H1 (cell line): ENCODE data around the gene CPXM2. TPM values are rescaled to one million over a fixed set of nuclear protein-coding genes. Genes with fewer than 3 reads are reported as not detected.

ENCODE experiments used
- CTCF ChIA-PET: fragments of 300-600 bp; sonication (Branson Sonifier 250); formaldehyde crosslinking; loops from one replicate; lab custom pipeline; 2021; ENCODE audit not compliant: partially characterized antibody; lab: Charles Lee
- POLR2A ChIA-PET: fragments of 300-600 bp; sonication (Branson Sonifier 250); formaldehyde crosslinking; loops from one replicate; lab custom pipeline; 2021; ENCODE audit warnings: inconsistent platforms; ENCODE audit not compliant: partially characterized antibody; lab: Charles Lee
- DNase-seq, 2 experiments: peaks; one replicate each; pipeline versions ENCODE4 v3.0.0 to v3.0.0-alpha.2; 2010 to 2022; ENCODE audit warnings: low spot score in 2 of 2, low read depth in 1 of 2, mixed read lengths in 1 of 2
- FAIRE-seq: peaks from 2 replicates; lab custom pipeline; 2011; peaks lifted over from hg19 to GRCh38; lab: Jason Lieb, UNC
- H2AFZ ChIP-seq: 2 replicates; pipeline ENCODE4 v1.8.1; 2012; ENCODE audit warnings: low read length, inconsistent platforms
- H2AK5ac ChIP-seq: 2 replicates; pipeline ENCODE4 v1.6.1; 2013; ENCODE audit warnings: low read depth, low read length
- H2BK120ac ChIP-seq: replicated peaks from 2 replicates; pipeline ENCODE3; 2013; ENCODE audit warnings: low read depth, low read length, inconsistent platforms
- H2BK12ac ChIP-seq: 2 replicates; pipeline ENCODE4 v1.6.1; 2013; ENCODE audit warnings: low read depth, low read length
- H2BK15ac ChIP-seq: 2 replicates; pipeline ENCODE4 v1.6.1; 2013; ENCODE audit warnings: low read length
- H2BK20ac ChIP-seq: 2 replicates; pipeline ENCODE4 v1.6.1; 2013; ENCODE audit warnings: low read length
- H2BK5ac ChIP-seq: 2 replicates; pipeline ENCODE4 v1.6.1; 2013; ENCODE audit warnings: low read depth, low read length
- H3K14ac ChIP-seq: 2 replicates; pipeline ENCODE4 v1.6.1; 2013; ENCODE audit warnings: inconsistent platforms; ENCODE audit not compliant: insufficient read length
- H3K18ac ChIP-seq: 2 replicates; pipeline ENCODE4 v1.6.1; 2013; ENCODE audit warnings: low read length; ENCODE audit errors: extremely low read depth
- H3K23ac ChIP-seq: 2 replicates; pipeline ENCODE4 v1.6.1; 2013; ENCODE audit warnings: inconsistent platforms; ENCODE audit not compliant: insufficient read length
- H3K23me2 ChIP-seq: 2 replicates; pipeline ENCODE4 v1.6.1; 2013; ENCODE audit warnings: low read depth, low read length
- H3K27ac ChIP-seq: 2 replicates; pipeline ENCODE4 v1.6.1; 2011; ENCODE audit warnings: low read depth, low read length, inconsistent platforms
- H3K27me3 ChIP-seq, 4 experiments: replicated peaks in 1 of 4; 1 replicate in 1 of 4; 2 replicates in 3 of 4; pipeline versions ENCODE4 v1.6.1 to v1.8.1; 2011 to 2013; ENCODE audit warnings: low read length in 3 of 4, mild to moderate bottlenecking in 3 of 4, inconsistent platforms in 2 of 4, mixed read lengths in 2 of 4, moderate library complexity in 1 of 4; ENCODE audit not compliant: control insufficient read depth in 3 of 4, insufficient read depth in 3 of 4; ENCODE audit errors: extremely low read depth in 1 of 4
- H3K36me3 ChIP-seq, 4 experiments: 2 replicates each; pipeline versions ENCODE4 v1.6.1 to v1.8.1; 2011 to 2013; ENCODE audit warnings: mild to moderate bottlenecking in 4 of 4, low read length in 3 of 4, moderate library complexity in 2 of 4, control low read depth in 1 of 4, inconsistent platforms in 1 of 4; ENCODE audit not compliant: insufficient read depth in 4 of 4, control insufficient read depth in 2 of 4
- H3K4ac ChIP-seq: replicated peaks from 2 replicates; pipeline ENCODE3; 2013; ENCODE audit warnings: low read length, low read depth, mixed read lengths, inconsistent platforms; ENCODE audit not compliant: insufficient read length
- H3K4me1 ChIP-seq, 4 experiments: replicated peaks in 1 of 4; 1 replicate in 1 of 4; 2 replicates in 3 of 4; pipeline versions ENCODE4 v1.6.1 to v1.8.1; 2011 to 2013; ENCODE audit warnings: low read length in 3 of 4, inconsistent platforms in 2 of 4, mixed read lengths in 1 of 4; ENCODE audit not compliant: insufficient read depth in 4 of 4, control insufficient read depth in 3 of 4
- H3K4me2 ChIP-seq, 2 experiments: 2 replicates each; pipeline versions ENCODE4 v1.6.1 to v1.8.1; 2011 to 2013; ENCODE audit warnings: low read depth in 2 of 2, low read length in 2 of 2, control low read depth in 1 of 2, inconsistent platforms in 1 of 2, mild to moderate bottlenecking in 1 of 2; ENCODE audit not compliant: insufficient read depth in 1 of 2
- H3K4me3 ChIP-seq, 4 experiments: fragments of 200-600, 300-600 bp in 1 of 4; sonication (generic), shearing (Covaris generic), sonication (Bioruptor Twin) in 1 of 4; 2 replicates each; pipeline versions ENCODE4 v1.5.1 to v1.8.1; 2011 to 2016; ENCODE audit warnings: low read length in 4 of 4, low read depth in 3 of 4, control low read depth in 2 of 4, inconsistent platforms in 2 of 4, mild to moderate bottlenecking in 2 of 4, mixed read lengths in 1 of 4, moderate library complexity in 1 of 4; ENCODE audit not compliant: insufficient read depth in 2 of 4; ENCODE audit errors: extremely low read depth in 1 of 4
- H3K56ac ChIP-seq: replicated peaks from 2 replicates; pipeline ENCODE3; 2013; ENCODE audit warnings: low read depth, mild to moderate bottlenecking, mixed read lengths, low read length, inconsistent platforms; ENCODE audit not compliant: insufficient read length
- H3K79me1 ChIP-seq: 2 replicates; pipeline ENCODE4 v1.6.1; 2013; ENCODE audit warnings: low read depth, low read length, control low read depth
- H3K79me2 ChIP-seq, 2 experiments: 2 replicates each; pipeline versions ENCODE4 v1.6.1 to v1.8.1; 2012 to 2013; ENCODE audit warnings: low read length in 2 of 2, mild to moderate bottlenecking in 2 of 2, inconsistent platforms in 1 of 2; ENCODE audit not compliant: insufficient read depth in 2 of 2, control insufficient read depth in 1 of 2
- H3K9ac ChIP-seq, 4 experiments: replicated peaks in 1 of 4; 1 replicate in 1 of 4; 2 replicates in 3 of 4; pipeline versions ENCODE4 v1.6.1 to v1.8.1; 2011 to 2013; ENCODE audit warnings: low read depth in 3 of 4, low read length in 3 of 4, control low read depth in 2 of 4, mild to moderate bottlenecking in 2 of 4, moderate library complexity in 2 of 4, inconsistent platforms in 1 of 4; ENCODE audit errors: extremely low read depth in 1 of 4
- H3K9me3 ChIP-seq, 2 experiments: 2 replicates each; pipeline versions ENCODE4 v1.6.1 to v1.8.1; 2012 to 2013; ENCODE audit warnings: mild to moderate bottlenecking in 2 of 2, moderate library complexity in 2 of 2, control low read depth in 1 of 2, inconsistent platforms in 1 of 2, low read depth in 1 of 2, low read length in 1 of 2, mixed read lengths in 1 of 2; ENCODE audit not compliant: insufficient read depth in 2 of 2
- H4K20me1 ChIP-seq, 2 experiments: replicated peaks in 1 of 2; 2 replicates each; pipeline versions ENCODE3 to v1.8.1; 2011 to 2013; ENCODE audit warnings: inconsistent platforms in 2 of 2, low read length in 2 of 2, mild to moderate bottlenecking in 1 of 2; ENCODE audit not compliant: insufficient read depth in 2 of 2, control insufficient read depth in 1 of 2
- H4K5ac ChIP-seq: 2 replicates; pipeline ENCODE4 v1.6.1; 2013; ENCODE audit warnings: low read length, low read depth, mixed read lengths, inconsistent platforms; ENCODE audit not compliant: insufficient read length
- H4K8ac ChIP-seq: 2 replicates; pipeline ENCODE4 v1.8.0; 2013; ENCODE audit warnings: mild to moderate bottlenecking, moderate library complexity, low read length, inconsistent platforms; ENCODE audit not compliant: insufficient read depth; ENCODE audit errors: extremely low read depth
- H4K91ac ChIP-seq: replicated peaks from 2 replicates; pipeline ENCODE3; 2013; ENCODE audit warnings: low read length, mixed read lengths, inconsistent platforms; ENCODE audit not compliant: insufficient read length
- CHD1 ChIP-seq: IDR thresholded peaks from 2 replicates; pipeline ENCODE4 v1.6.1; 2012; ENCODE audit warnings: low read depth, low read length, improper control_type of control experiment
- FOSL1 ChIP-seq: IDR thresholded peaks from 2 replicates; pipeline ENCODE4 v1.6.1; 2011; ENCODE audit warnings: mild to moderate bottlenecking, low read depth, low read length, moderate library complexity; ENCODE audit not compliant: insufficient read depth
- MAFK ChIP-seq: IDR thresholded peaks from 2 replicates; pipeline ENCODE4 v1.6.1; 2012; ENCODE audit warnings: low read depth, mild to moderate bottlenecking, improper control_type of control experiment, low read length
- RXRA ChIP-seq: IDR thresholded peaks from 2 replicates; pipeline ENCODE4 v1.6.1; 2011; ENCODE audit warnings: low read depth, mild to moderate bottlenecking, low read length, moderate library complexity; ENCODE audit not compliant: insufficient read depth
- SIRT6 ChIP-seq: IDR thresholded peaks from one replicate; pipeline ENCODE4 v1.7.1; 2012; ENCODE audit warnings: low read length, inconsistent platforms
- TEAD4 ChIP-seq: IDR thresholded peaks from 2 replicates; pipeline ENCODE4 v1.6.1; 2012; ENCODE audit warnings: low read depth, low read length, inconsistent platforms, mixed read lengths
- YY1 ChIP-seq: IDR thresholded peaks from 2 replicates; pipeline ENCODE4 v1.6.1; 2011; ENCODE audit warnings: low read depth, mild to moderate bottlenecking, low read length
- WGBS, 2 experiments: shearing (Covaris generic) in 1 of 2; methylation state at CpG; one replicate each; pipeline versions ENCODE4 v1.1.6 to v1.1.7; 2013 to 2015; ENCODE audit warnings: low lambda C conversion rate in 2 of 2, mixed read lengths in 2 of 2, inconsistent platforms in 1 of 2, low coverage in 1 of 2, missing lambda C conversion rate in 1 of 2; ENCODE audit not compliant: insufficient replicate concordance in 2 of 2, insufficient coverage in 1 of 2, insufficient read length in 1 of 2; ENCODE audit errors: extremely low coverage in 1 of 2, missing lambda C conversion rate in 1 of 2; 5-methylcytosine and 5-hydroxymethylcytosine counted together
- polyA plus RNA-seq, 7 experiments: library from polyadenylated mRNA; depleted of rRNA in 3 of 7; stranded (reverse) in 5 of 7; unstranded in 2 of 7; fragments of >200 nt in 5 of 7; fragments of 200-250 nt in 2 of 7; gene quantifications; 1 replicate in 5 of 7; 2 replicates in 1 of 7; 4 replicates in 1 of 7; pipeline versions ENCODE4 v1.2.1 to v1.2.3, GENCODE V29; 2011 to 2013; ENCODE audit warnings: missing spikeins in 2 of 7, mixed read lengths in 2 of 7
- total RNA-seq: library from RNA; stranded (reverse); fragmentation: NEBNext Ultra II Directional; extraction: Animal tissue kit (Norgen Biotek cat#: 25700); gene quantifications from 2 replicates; pipeline ENCODE4 v1.2.1, GENCODE V29; 2021

Gene CPXM2
- total and polyA plus RNA-seq, 2 of the 8 experiments (the other 6 are each of a cell fraction or from before 2014, with no cell fraction given), result 2.4 to 2.9 TPM

- no peaks in the 10 kb centered on the region for H3K79me1 ChIP-seq
- H4K8ac ChIP-seq, result no peak overlapping the region
- no peak overlapping the region for H2BK12ac ChIP-seq
- peaks cover 0 to 4% (median 0%) of the 10 kb centered on the region in 4 experiments; a peak in 2 of 7 replicates for H3K4me1 ChIP-seq
- H4K5ac ChIP-seq, result no peak overlapping the region
- H3K23me2 ChIP-seq, result no peaks in the 10 kb centered on the region
- no peaks in the 10 kb centered on the region for H3K36me3 ChIP-seq
- POLR2A ChIA-PET, result interaction anchor here (0.7 kb wide), 1 partner anchor 1252 kb away, joined by 3 read pairs; no protein-coding TSS in a partner anchor
- H3K27ac ChIP-seq, result no peak overlapping the region
- no peak overlapping the region for H3K14ac ChIP-seq
- H2AK5ac ChIP-seq, result no peak overlapping the region
- H3K4ac ChIP-seq, result no peak overlapping the region
- H2BK120ac ChIP-seq, result no peak overlapping the region
- H2AFZ ChIP-seq, result no peak overlapping the region
- no peak overlapping the region for H3K9ac ChIP-seq
- no peaks in the 10 kb centered on the region for H3K79me2 ChIP-seq
- no peak overlapping the region for H2BK5ac ChIP-seq
- no peak overlapping the region for H2BK20ac ChIP-seq
- DNase-seq, result no peak
- H3K23ac ChIP-seq, result no peak overlapping the region
- 84% methylated on average over 9 of the region's 9 CpGs; no CpG with 5 or more reads in 1 of the 2 experiments for WGBS, 2 experiments
- no peak overlapping the region for H3K4me3 ChIP-seq
- H4K91ac ChIP-seq, result no peak overlapping the region
- no peaks in the 10 kb centered on the region for H4K20me1 ChIP-seq
- CTCF ChIA-PET, result interaction anchor here (0.6 to 1.4 kb wide), 4 partner anchors 25 to 109 kb away, joined by 3 to 5 read pairs (median 3); no protein-coding TSS in a partner anchor
- TF ChIP-seq TEAD4, result no peak
- no peak for TF ChIP-seq RXRA
- no peak for TF ChIP-seq CHD1
- no peak for TF ChIP-seq FOSL1
- no peak for TF ChIP-seq YY1
- no peak for TF ChIP-seq SIRT6
- no peak for TF ChIP-seq MAFK
- H3K18ac ChIP-seq, result no peak overlapping the region
- no peak overlapping the region for H3K4me2 ChIP-seq
- FAIRE-seq, result no peak
- no peaks in the 10 kb centered on the region for H3K27me3 ChIP-seq
- peaks cover 2% of the 10 kb centered on the region in 2 experiments; a peak in 2 of 4 replicates for H3K9me3 ChIP-seq
- no peak overlapping the region for H2BK15ac ChIP-seq
- no peak overlapping the region for H3K56ac ChIP-seq
Observed at GRCh38 chr10:123841115-123841514, 50.5 kb downstream of the CPXM2 start.
